HG03354 (cell line): ENCODE measurements around the gene ARHGAP26.
"Not testable (repeated sequence)": the region's sequence is repeated elsewhere in the genome, so short reads cannot be mapped to it uniquely, and the experiment has no call there.

Source experiments
- ATAC-seq: cut with Tn5 transposase; IDR thresholded peaks from one replicate; pipeline ENCODE4 v1.9.1; 2021; ENCODE audit warnings: mild to moderate bottlenecking; ENCODE audit not compliant: unreplicated experiment, poor library complexity, severe bottlenecking

The ARHGAP26 gene

DNA sequence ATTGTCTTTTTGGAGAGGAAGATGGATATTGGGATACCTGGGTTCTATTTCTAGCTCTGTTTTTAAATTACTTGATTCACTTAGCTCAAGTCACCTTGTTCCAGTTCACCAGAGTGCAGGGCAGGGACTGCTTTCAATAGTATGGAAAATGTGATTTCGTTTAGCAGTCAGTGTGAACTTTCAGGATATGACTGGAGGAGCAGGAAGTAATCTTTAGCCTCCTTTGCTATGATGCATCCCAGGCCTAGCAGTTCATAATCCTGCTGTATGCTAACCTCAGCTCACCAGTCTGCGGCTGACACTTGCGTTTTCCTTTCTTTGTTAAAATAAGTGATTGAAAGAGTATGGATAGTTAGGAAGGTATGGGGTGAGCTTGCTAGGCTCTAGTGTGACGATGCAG lies 169.7 kb downstream of the ARHGAP26 start:
- no peak for ATAC-seq

DNA sequence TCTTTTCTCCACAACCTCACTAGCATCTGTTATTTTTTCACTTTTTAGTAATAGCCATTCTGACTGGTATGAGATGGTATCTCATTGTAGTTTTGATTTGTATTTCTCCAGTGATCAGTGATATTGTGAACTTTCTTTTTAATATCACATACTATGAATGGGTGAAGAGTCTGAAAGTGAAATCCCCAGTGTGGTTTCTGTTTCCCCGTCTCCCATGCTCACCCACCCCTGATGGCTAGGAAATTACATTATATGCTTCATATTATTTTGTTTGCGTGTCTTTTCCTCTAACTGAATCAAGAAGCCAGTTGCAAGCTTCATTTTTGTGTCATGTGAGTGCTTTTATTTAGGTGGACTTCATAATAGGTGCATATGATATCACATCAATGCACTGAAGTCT lies 171.1 kb downstream of the ARHGAP26 start:
- no peak for ATAC-seq

DNA sequence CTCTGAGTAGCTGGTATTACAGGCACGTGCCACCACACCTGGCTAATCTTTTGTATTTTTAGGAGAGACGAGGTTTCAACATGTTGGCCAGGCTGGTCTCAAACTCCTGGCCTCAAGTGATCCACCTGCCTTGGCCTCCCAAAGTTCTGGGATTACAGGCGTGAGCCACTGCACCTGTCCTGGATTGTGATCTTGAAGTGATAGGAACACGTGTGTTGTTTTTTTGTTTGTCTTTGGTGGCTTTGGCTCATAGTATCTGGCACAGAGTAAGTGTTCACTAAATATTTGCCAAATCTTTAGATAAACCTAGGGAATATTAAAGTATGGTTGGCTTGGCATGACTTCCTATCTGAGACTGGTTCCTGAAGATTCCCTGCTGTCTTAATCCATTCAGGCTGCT lies 172.7 kb downstream of the ARHGAP26 start:
- no peak for ATAC-seq

DNA sequence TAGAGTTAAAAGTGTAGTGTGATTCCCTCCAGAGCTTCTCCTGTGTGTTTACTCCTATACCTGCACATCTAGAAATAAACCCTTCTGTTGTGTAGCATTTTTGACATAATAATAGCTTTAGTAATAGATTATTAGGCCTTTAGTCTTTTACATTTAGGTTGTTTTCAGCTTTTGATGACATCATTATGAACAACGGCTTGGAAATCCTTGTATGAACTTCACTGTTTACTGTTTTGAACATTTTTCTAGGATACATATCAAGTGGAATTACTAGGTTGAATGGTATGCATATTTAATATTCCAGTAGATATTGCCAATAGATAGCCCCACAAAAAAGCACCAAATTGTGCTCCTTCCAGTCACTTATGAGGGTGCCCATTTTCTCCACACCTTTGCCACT lies 174.0 kb downstream of the ARHGAP26 start:
- ATAC-seq = no peak

DNA sequence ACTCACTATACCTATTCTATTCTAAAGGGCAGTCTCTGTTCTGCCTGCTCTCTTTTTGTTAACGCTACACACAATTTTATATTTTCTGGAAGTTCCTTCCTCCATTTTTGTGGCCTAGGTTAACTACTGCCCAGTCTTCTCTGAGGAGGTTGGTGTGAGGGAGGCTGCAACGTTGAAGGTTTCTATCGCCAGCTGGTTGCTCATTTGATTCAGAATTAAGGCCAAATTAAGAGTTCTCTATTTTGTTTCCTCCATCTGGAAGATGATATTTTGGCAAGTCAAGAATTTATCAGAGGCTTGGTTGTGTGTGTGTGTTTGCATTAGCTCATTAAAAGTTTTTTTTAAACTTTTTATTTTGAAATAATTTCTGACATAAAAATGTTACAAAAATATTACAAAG lies 175.1 kb downstream of the ARHGAP26 start:
- no peak for ATAC-seq

DNA sequence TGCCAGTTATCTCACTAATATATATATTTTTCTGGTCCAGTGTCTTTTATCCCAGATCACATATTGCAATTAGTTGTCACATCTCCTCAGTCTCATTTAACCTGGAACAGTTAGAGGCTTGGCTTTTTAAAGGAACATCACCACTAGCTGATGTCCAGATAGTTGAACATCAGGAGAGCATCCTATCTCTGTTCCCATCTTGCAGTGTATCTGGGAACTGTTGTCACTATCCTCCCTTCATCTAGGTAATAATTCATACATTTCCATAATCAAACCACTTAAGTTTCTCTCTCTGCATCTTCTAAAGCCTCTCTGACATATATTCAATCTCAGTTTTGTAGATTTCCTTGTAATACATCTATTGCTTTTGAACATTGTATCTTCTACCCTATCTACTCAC lies 175.7 kb downstream of the ARHGAP26 start:
- no peak for ATAC-seq

DNA sequence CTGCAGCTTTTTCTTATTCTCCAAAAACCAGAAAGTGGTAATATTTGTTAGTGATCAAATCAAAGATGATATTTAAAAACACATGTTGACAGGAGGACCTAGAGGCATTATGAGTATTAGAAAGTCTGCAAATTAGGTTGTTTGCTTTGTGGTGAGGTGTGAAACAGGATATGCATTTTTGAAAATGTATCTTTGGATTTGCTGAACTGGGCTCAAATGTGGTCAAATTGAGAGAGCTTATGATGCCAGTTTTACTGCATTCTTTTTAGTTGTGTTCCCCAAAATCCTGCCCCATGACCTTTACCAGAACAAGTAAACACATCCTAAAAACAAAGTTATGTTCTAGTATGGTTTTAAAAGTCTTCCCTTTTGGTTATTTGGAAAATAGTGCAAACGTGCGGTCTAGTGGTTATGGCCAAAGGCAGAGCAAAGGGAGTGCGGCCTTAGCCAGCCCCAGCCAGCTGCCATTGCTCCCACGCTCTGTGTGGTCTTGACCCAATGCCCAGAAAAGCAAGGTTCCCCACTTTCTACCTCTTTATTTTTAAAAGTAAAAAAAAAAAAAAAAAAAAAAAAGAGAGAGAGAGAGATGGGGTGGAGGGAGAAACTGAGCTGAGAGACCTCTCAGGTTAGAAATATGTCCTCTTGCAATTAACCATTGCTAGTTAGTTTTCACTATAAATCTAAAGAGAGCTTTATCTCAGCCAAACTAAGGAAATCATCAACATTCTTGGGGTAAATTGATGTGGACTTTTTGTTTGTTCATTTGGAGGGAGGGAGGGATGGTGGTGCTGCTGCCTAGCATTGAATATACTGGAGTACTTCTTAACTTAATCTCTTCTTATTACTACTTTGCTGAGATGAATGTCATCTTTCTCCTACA lies 176.6 kb downstream of the ARHGAP26 start:
- ATAC-seq = no peak

DNA sequence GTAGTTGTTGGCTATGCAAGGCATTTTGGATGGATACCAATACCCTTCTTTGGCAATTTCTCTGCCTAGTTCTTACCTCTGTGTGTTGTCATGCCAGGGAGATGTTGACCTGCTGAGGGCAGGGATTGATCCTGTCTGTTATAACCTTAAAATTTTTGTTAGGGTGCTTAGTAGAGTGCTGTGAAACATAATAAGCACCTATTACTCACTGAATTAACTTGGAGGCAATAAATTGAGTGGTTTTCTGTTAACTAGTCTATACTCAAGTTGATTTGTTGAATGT lies 177.2 kb downstream of the ARHGAP26 start:
- ATAC-seq = no peak

DNA sequence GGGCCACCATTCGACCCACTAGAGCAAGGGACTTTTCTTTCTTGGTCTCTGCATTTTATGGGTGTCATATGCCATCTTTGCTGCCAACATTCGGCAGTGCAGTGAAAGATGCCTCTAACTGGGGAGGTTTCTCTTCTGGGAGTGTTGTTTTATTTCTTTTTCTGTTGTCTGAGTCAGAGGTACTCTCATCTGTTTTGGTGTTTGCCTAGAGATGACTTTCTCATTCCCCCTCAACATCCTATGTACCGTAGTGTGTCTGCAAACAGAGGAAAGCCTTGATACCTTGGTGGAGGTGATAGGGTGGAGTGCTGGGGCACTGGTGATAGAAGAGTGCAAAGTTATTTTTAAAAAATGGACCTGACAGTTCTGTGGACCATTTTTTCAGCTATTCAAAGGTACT lies 182.1 kb downstream of the ARHGAP26 start:
- ATAC-seq = no peak

DNA sequence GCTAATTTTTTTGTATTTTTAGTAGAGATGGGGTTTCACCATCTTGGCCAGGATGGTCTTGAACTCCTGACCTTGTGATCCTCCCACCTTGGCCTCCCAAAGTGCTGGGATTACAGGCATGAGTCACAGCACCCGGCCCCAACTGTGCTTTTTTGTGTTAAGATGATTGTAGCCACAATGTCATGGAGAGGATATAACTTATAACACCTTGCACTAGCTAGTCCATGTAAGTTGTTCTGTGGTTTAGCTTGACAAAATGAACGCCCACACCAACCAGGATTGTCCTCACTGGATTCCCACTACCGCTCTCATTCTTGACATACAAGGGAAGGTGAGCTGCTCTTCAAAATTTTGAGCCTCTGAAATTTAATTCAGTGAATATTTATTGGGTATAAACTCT lies 182.7 kb downstream of the ARHGAP26 start:
- ATAC-seq = not testable (repeated sequence)

DNA sequence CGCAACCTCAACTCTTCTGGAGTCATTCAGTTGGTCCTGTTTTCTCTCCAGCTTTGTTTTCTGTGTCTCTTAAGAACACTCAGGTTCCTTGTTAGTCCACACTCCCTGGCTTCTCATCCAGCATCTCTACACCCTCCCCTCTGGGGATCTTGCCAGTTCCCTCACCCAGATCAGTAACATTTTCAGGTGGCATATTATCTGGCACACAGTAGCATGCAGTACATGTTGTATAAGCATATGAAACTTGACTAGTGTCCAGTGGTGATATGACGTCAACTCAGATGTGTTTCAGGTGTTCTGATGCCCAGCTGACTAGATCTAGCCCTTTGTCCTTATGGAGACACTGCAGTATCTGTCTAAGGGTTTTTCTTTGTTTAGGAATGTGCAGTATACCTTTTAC lies 184.3 kb downstream of the ARHGAP26 start:
- no peak for ATAC-seq

DNA sequence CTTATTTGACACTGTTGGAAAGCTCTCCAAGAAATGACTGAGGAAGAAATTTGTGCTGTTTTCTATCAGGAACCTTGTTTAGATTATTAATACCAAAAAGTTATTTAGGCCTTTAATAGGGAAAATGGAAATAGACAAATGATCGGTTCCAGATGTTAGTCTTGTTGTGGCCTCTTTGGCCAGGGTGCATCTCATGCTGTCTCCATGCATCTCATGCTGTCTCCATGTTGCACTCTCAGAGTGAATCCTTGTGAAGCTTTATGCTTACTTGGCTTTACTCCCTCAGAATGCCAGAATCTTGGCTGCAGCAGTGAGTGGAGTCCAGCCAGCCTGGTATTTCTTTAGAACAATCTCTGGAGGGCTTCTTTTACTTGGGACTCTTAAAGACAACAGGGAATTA lies 185.5 kb downstream of the ARHGAP26 start:
- ATAC-seq = no peak

DNA sequence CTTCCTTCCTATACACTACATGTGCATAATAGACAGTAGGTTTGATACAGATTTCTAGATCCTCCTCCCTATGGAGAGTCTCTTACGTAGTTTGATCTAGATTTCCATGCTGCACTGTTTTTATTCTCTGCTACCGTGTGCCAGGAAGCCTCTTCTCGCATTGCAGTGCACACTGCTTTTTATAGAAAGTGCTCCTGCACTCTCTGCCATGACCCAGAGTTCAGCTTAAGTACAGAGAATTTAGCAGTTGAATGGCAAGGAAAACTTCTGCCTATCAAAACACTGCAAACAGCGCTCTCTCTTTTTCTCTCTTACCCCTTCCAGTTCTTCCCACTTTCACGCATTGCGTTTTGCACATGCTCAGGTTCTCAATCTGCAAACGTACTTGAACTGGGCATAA lies 187.4 kb downstream of the ARHGAP26 start:
- no peak for ATAC-seq

DNA sequence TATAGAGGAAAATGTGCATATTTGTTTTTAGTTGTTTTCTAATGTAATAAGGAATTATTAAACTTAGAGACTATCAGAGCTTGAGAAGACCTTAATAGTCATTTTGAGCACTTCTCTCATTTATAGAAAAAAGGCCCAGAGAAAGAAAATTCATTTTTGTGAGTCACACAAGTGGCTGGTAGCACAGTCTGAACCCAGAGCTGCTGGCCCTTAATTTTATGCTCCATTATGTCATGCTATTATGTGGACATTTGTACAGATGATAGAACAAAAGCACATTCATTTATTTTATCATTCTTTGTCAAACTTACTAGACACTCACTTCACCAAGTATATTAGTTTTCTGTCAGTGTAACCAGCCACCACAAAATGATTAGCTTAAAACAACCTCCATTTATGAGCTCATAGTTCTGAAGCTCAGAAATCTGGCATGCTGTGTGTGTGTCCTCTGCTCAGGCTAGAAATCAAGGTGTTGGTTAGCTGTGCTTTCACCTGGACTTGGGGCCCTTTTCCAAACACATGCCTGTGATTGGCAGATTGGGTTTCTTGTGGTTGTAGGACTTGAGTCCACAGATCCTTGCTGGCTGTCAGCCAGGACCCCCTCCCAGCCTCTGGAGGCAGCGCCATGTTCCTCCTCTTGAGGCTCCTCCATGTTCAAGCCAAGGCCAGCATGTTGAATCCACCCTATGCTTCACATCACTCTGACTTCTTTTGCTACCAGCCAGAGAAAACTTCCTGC lies 188.9 kb downstream of the ARHGAP26 start:
- peak; percentile 25 for ATAC-seq

DNA sequence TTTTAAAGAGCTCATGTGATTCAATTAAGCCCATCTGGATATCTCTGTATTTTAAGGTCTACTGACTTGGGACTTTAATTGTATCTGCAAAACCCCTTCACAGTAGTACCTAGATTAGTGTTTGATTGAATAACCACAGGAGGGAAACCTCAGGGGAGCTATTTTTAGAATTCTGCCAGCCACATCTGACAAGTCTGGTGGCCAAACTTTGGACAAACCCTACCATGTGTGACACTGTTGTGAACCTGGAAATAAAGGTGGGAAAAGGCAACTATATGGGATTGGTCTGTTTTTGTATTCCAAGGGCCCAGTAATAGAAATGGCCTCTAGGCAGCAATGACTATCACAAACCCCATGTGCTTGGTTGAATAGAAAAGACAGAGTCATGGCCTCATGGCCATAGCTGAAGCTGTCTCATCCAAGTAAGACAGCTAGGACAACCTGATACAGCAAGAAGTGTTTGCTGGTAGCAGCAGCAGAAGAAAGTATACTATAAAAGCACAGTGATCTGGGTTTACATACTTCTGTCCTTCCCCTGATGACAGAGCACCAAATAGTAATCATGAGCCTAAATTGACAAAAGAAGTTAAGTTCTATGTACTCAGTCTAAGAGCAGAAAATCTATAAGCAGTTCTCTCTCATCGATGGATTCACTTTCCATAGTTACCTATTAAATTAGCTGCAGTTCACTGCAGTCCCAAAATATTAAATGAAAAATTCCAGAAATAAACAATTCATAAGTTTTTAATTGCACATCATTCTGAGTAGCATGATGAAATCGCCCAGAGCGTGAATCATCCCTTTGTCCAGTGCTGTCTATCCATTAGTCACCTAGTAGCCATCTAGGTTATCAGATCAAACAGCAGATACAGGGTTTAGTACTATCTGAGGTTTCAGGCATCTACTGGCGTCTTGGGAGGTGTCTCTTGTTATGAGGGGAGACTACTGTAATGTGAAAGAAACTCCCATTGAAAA lies 189.8 kb downstream of the ARHGAP26 start:
- ATAC-seq = peak; percentile 56

DNA sequence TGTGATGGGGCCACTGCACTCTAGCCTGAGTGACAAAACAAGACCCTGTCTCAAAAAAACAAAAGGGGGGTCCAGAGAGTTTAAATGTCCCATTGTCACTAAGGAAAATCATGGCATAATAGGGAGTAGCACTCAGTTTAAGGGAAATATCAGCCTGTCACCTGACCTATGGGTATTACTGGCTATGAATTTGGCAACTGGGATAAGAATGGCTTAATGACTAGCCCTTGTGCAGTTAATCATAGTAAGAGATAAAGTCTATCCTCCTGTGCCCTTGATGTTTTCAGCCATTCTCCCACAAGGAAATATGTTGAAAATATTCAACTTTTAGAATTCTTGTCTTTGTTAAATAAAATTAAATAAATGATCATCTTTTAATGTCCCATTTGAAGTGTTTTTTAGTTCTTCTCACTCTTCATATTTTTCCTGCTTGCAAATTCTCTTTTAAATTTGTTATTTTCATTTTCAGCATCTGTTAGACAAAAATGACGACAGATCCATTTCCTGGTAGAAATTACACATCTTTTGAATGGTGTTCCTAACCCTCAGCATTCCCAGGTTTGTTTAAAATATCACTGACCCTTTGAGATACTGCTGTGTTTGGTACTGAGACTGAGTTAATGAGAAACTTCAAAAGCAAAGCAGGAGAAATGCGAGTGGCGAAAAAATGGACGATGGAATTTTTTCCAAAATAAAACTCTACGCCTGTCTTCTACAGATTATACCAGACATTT lies 191.4 kb downstream of the ARHGAP26 start:
- no peak for ATAC-seq

DNA sequence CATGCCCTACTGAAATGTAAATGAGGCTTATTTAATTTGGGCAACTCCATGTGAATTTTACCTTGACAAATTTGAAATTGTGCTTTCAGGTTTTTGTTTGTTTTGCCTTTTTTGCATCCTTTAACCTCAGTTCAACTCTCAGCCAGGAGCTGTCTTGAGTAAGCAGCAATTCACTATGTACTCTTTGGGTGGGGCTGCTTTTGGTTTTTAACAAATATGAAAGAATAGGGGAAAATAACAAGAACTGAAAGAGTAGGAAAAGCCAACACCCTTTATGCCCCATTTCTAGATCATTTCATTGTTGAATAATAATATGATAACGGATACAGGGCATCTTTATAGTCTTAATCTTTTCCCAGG lies 192.0 kb downstream of the ARHGAP26 start:
- no peak for ATAC-seq

DNA sequence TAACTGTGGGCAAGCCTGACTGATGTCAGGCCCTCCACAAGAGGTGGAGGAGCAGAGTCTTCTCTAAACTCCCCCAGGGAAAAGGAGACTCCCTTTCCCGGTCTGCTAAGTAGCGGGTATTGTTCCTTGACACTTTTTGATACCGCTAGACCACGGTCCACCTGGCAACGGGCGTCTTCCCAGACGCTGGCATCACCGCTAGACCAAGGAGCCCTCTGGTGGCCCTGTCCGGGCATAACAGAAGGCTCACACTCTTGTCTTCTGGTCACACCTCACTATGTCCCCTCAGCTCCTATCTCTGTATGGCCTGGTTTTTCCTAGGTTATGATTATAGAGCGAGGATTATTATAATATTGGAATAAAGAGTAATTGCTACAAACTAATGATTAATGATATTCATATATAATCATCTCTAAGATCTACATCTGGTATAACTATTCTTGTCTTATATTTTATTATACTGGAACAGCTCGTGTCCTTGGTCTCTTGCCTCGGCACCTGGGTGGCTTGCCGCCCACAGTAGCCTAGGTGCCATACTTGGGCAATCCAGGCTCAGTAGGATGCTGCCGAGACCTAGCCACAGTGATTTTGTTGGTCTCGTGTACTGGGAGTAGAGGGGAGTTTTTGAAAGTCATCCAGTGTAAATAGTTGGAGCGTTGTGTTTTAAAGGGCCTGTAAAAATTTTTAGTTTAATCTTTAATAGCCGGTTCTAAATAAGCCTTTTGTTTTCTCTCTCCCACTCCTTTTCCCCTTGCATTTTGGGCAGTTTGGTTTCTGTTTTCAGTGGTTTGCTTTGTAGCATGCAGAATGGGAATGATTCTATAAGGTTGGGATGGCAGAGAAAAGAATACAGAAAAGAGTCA lies 195.3 kb downstream of the ARHGAP26 start:
- ATAC-seq = not testable (repeated sequence)

DNA sequence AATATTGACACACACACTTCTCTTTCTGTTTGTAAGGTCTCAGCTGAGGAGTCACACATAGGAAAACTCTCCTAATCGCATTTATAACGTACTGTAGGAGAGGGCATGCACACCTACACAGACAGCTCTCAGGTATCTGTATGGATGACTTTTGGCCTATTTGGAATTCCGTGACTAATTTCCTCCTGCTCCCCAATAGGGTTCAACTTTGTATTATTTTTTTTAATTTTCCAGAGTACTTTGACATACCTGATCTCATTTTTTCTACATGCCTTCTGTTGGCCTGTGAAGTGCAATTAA lies 195.9 kb downstream of the ARHGAP26 start:
- ATAC-seq = no peak
